GM21528 (cell line): Measurements from ENCODE around the gene FAM83G.

ENCODE experiments used
- ATAC-seq: cut with Tn5 transposase; IDR thresholded peaks from one replicate; pipeline ENCODE4 v1.9.1; 2021; ENCODE audit warnings: mild to moderate bottlenecking, moderate library complexity; ENCODE audit not compliant: unreplicated experiment, low FRiP score

The FAM83G gene

GRCh38 chr17:19012171-19013080, 7.9 kb upstream of the FAM83G start:
- ATAC-seq: no peak

- no peak for ATAC-seq
Measured at GRCh38 chr17:19011581-19011980, 7.0 kb upstream of the FAM83G start.

- ATAC-seq: no peak
Measured at GRCh38 chr17:19010729-19011505, 6.4 kb upstream of the FAM83G start.

GRCh38 chr17:19009970-19010369, 5.4 kb upstream of the FAM83G start:
- ATAC-seq: no peak

GRCh38 chr17:19006698-19007097, 2.1 kb upstream of the FAM83G start:
- no peak for ATAC-seq

GRCh38 chr17:19005789-19006430, 1.3 kb upstream of the FAM83G start:
- ATAC-seq: no peak

GRCh38 chr17:19005137-19005773, 691 bp upstream of the FAM83G start:
- ATAC-seq: no peak

- ATAC-seq: no peak
Measured at GRCh38 chr17:19003543-19004420, 782 bp downstream of the FAM83G start.

GRCh38 chr17:19002805-19003542, 1.6 kb downstream of the FAM83G start:
- no peak for ATAC-seq

GRCh38 chr17:19001907-19002590, 2.5 kb downstream of the FAM83G start:
- no peak for ATAC-seq

GRCh38 chr17:19000531-19001325, 3.8 kb downstream of the FAM83G start:
- ATAC-seq: no peak

- ATAC-seq: no peak
Measured at GRCh38 chr17:18999911-19000310, 4.7 kb downstream of the FAM83G start.

- ATAC-seq: no peak
Measured at GRCh38 chr17:18999394-18999793, 5.2 kb downstream of the FAM83G start.

GRCh38 chr17:18997650-18998196, 6.8 kb downstream of the FAM83G start:
- no peak for ATAC-seq

GRCh38 chr17:18996458-18996857, 8.1 kb downstream of the FAM83G start:
- ATAC-seq: no peak

- ATAC-seq: no peak
Measured at GRCh38 chr17:18995220-18995619, 9.3 kb downstream of the FAM83G start.

GRCh38 chr17:18994631-18995030, 9.9 kb downstream of the FAM83G start:
- no peak for ATAC-seq
